Peyer's patch (tissue), 4 donors: ENCODE results near the gene FCF1.

ENCODE experiments used
- CTCF ChIP-seq, 6 experiments: fragments of 450-650 bp in 4 of 6; fragments of 200-600 bp in 2 of 6; sonication (generic) in 1 of 6; IDR thresholded peaks; one replicate each; pipeline ENCODE4 v1.5.1; 2017 to 2019; ENCODE audit warnings: antibody characterized with exemption in 6 of 6, mild to moderate bottlenecking in 3 of 6, moderate library complexity in 1 of 6
- POLR2A ChIP-seq, 2 donors: fragments of 450-650 bp; IDR thresholded peaks; one replicate each; pipeline ENCODE4 v1.5.1; 2017; ENCODE audit warnings: antibody characterized with exemption in 2 of 2, mild to moderate bottlenecking in 2 of 2, moderate library complexity in 2 of 2

DNA sequence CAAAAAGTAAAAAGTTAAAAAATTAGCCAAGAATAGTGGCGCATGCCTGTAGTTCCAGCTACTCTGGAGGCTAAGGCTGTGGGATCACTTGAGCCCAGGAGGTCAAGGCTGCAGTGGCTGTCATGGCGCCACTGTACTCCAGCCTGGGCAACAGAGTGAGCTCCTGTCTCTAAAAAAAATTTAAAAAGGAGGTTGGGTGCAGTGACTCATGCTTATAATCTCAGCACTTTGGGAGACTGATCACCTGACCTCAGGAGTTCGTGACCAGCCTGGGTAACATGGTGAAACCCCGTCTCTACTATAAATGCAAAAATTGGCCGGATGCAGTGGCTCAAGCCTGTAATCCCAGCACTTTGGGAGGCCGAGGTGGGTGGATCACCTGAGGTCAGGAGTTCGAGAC is 42.0 kb downstream of the FCF1 start:
- TF ChIP-seq POLR2A (IDR thresholded peaks at IDR 0.05) (no peak), CTCF (IDR thresholded peaks at IDR 0.05) (no peak)
